Measurements from ENCODE around the gene CACNA1H. TPM values are rescaled to one million over a fixed set of nuclear protein-coding genes. Genes with fewer than 3 reads are reported as not detected.

Gene CACNA1H
- total RNA-seq, 3 donors from 2014 or later (not counting 1 experiment from before 2014, with no cell fraction given): 1.1 to 1.5 (median 1.3) TPM

- no peaks in the 10 kb centered on the region for H3K4me1 Mint-ChIP-seq
- no peak for DNase-seq
- Histone ChIP-seq H3K4me3 (ENCODE audit: low read length) (no peak overlapping the region), H3K36me3 (ENCODE audit: control insufficient read depth, insufficient read depth, low read length) (no peaks in the 10 kb centered on the region), H3K27me3 (ENCODE audit: control insufficient read depth, insufficient read depth, low read length) (no peaks in the 10 kb centered on the region), H3K9me3 (ENCODE audit: control insufficient read depth, insufficient read depth, low read length) (no peaks in the 10 kb centered on the region), H3K27ac (ENCODE audit: low read length) (no peak overlapping the region), H3K4me1 (ENCODE audit: control insufficient read depth, insufficient read depth, low read length) (no peaks in the 10 kb centered on the region)
- H3K36me3 Mint-ChIP-seq: no peaks in the 10 kb centered on the region
- intact Hi-C loops (cut with micrococcal nuclease): no loop called here
- no peak overlapping the region for H3K27ac Mint-ChIP-seq
- TF ChIP-seq CTCF (IDR thresholded peaks at IDR 0.05): no peak
- 80% methylated on average over 24 of the region's 24 CpGs for WGBS (ENCODE audit: insufficient coverage)
- no peak for ATAC-seq
- no peak overlapping the region for H3K4me3 Mint-ChIP-seq
- H3K9me3 Mint-ChIP-seq: no peaks in the 10 kb centered on the region
- no peaks in the 10 kb centered on the region for H3K27me3 Mint-ChIP-seq (ENCODE audit: low read depth in 2 of 2)
These were observed 23.5 kb downstream of the CACNA1H start for GRCh38 chr16:1176280-1176897.

- no peak overlapping the region for H3K4me3 ChIP-seq (ENCODE audit: low read length)
- DNase-seq (no peak), ATAC-seq (no peak)
- no peaks in the 10 kb centered on the region for H3K4me1 ChIP-seq (ENCODE audit: control insufficient read depth, insufficient read depth, low read length)
- no peaks in the 10 kb centered on the region for H3K36me3 ChIP-seq (ENCODE audit: control insufficient read depth, insufficient read depth, low read length)
- Mint-ChIP-seq H3K4me1 (no peaks in the 10 kb centered on the region), H3K9me3 (no peaks in the 10 kb centered on the region), H3K27ac (no peak overlapping the region), H3K4me3 (no peak overlapping the region), H3K27me3 (ENCODE audit: low read depth in 2 of 2) (no peaks in the 10 kb centered on the region), H3K36me3 (no peaks in the 10 kb centered on the region)
- WGBS (ENCODE audit: insufficient coverage): 85% methylated on average over 19 of the region's 19 CpGs
- H3K27me3 ChIP-seq (ENCODE audit: control insufficient read depth, insufficient read depth, low read length): no peaks in the 10 kb centered on the region
- no peaks in the 10 kb centered on the region for H3K9me3 ChIP-seq (ENCODE audit: control insufficient read depth, insufficient read depth, low read length)
- intact Hi-C loops (cut with micrococcal nuclease): no loop called here
- H3K27ac ChIP-seq (ENCODE audit: low read length): no peak overlapping the region
- TF ChIP-seq CTCF (IDR thresholded peaks at IDR 0.05): no peak
These were observed 24.1 kb downstream of the CACNA1H start for GRCh38 chr16:1177053-1177452.

GRCh38 chr16:1177750-1178149 is 24.8 kb downstream of the CACNA1H start:
- no peaks in the 10 kb centered on the region for H3K9me3 ChIP-seq (ENCODE audit: control insufficient read depth, insufficient read depth, low read length)
- no peaks in the 10 kb centered on the region for H3K4me1 Mint-ChIP-seq
- H3K27me3 Mint-ChIP-seq (ENCODE audit: low read depth in 2 of 2): no peaks in the 10 kb centered on the region
- no peaks in the 10 kb centered on the region for H3K4me1 ChIP-seq (ENCODE audit: control insufficient read depth, insufficient read depth, low read length)
- no peaks in the 10 kb centered on the region for H3K36me3 Mint-ChIP-seq
- H3K27ac Mint-ChIP-seq: no peak overlapping the region
- ATAC-seq: no peak
- intact Hi-C loops (cut with micrococcal nuclease): no loop called here
- no peaks in the 10 kb centered on the region for H3K9me3 Mint-ChIP-seq
- DNase-seq: no peak
- no peaks in the 10 kb centered on the region for H3K36me3 ChIP-seq (ENCODE audit: control insufficient read depth, insufficient read depth, low read length)
- H3K27ac ChIP-seq (ENCODE audit: low read length): no peak overlapping the region
- WGBS (ENCODE audit: insufficient coverage): 81% methylated on average over 9 of the region's 13 CpGs
- H3K4me3 ChIP-seq (ENCODE audit: low read length): no peak overlapping the region
- no peaks in the 10 kb centered on the region for H3K27me3 ChIP-seq (ENCODE audit: control insufficient read depth, insufficient read depth, low read length)
- H3K4me3 Mint-ChIP-seq: no peak overlapping the region
- TF ChIP-seq CTCF (IDR thresholded peaks at IDR 0.05): no peak

- H3K27ac Mint-ChIP-seq: no peak overlapping the region
- Histone ChIP-seq H3K27me3 (ENCODE audit: control insufficient read depth, insufficient read depth, low read length) (no peaks in the 10 kb centered on the region), H3K27ac (ENCODE audit: low read length) (no peak overlapping the region), H3K4me1 (ENCODE audit: control insufficient read depth, insufficient read depth, low read length) (no peaks in the 10 kb centered on the region), H3K9me3 (ENCODE audit: control insufficient read depth, insufficient read depth, low read length) (no peaks in the 10 kb centered on the region), H3K4me3 (ENCODE audit: low read length) (no peak overlapping the region), H3K36me3 (ENCODE audit: control insufficient read depth, insufficient read depth, low read length) (no peaks in the 10 kb centered on the region)
- H3K4me3 Mint-ChIP-seq: no peak overlapping the region
- WGBS (ENCODE audit: insufficient coverage): 76% methylated on average over 20 of the region's 21 CpGs
- H3K4me1 Mint-ChIP-seq: no peaks in the 10 kb centered on the region
- no peaks in the 10 kb centered on the region for H3K9me3 Mint-ChIP-seq
- no peaks in the 10 kb centered on the region for H3K36me3 Mint-ChIP-seq
- no peak for TF ChIP-seq CTCF (IDR thresholded peaks at IDR 0.05)
- ATAC-seq: no peak
- no peak for DNase-seq
- H3K27me3 Mint-ChIP-seq (ENCODE audit: low read depth in 2 of 2): no peaks in the 10 kb centered on the region
- intact Hi-C loops (cut with micrococcal nuclease): no loop called here
These were observed 25.5 kb downstream of the CACNA1H start for GRCh38 chr16:1178295-1178910.

Measured in natural killer cell (primary cell).